Pancreas (tissue), 10 donors: ENCODE measurements around the gene VNN1. TPM values are rescaled to one million over a fixed set of nuclear protein-coding genes. Genes with fewer than 3 reads are reported as not detected.
A peak's percentile ranks its signal among the peaks of the same experiment; 100 is the strongest.

ENCODE experiments used
- ATAC-seq, 4 donors: fragments of 200-7000 bp; cut with Tn5 transposase; one replicate each; pipeline versions ENCODE4 v1.8.0 to v1.9.1; 2020; ENCODE audit warnings: mild to moderate bottlenecking in 4 of 4, moderate library complexity in 4 of 4
- DNase-seq, 6 donors: peaks; one replicate each; pipeline ENCODE4 v3.0.0-alpha.2; 2020
- FAIRE-seq: peaks from 2 replicates; lab custom pipeline; 2012; peaks lifted over from hg19 to GRCh38; lab: Jason Lieb, UNC
- H3K27ac ChIP-seq, 4 donors: fragments of 200-600 bp; sonication (generic); 1 replicate in 3 of 4; 2 replicates in 1 of 4; pipeline versions ENCODE4 v1.5.0 to v1.8.0; 2020
- H3K27me3 ChIP-seq, 4 donors: fragments of 200-600 bp; one replicate each; pipeline ENCODE4 v1.8.0; 2021
- H3K36me3 ChIP-seq, 3 donors: fragments of 200-600 bp; sonication (generic) in 1 of 3; one replicate each; pipeline versions ENCODE4 v1.5.0 to v1.8.0; 2020 to 2021
- H3K4me1 ChIP-seq, 3 donors: fragments of 200-600 bp; one replicate each; pipeline ENCODE4 v1.8.0; 2021
- H3K4me3 ChIP-seq, 4 donors: fragments of 200-600 bp; sonication (generic) in 2 of 4; one replicate each; pipeline versions ENCODE4 v1.5.0 to v1.8.0; 2020 to 2021
- H3K9me3 ChIP-seq, 4 donors: fragments of 200-600 bp; one replicate each; pipeline ENCODE4 v1.8.0; 2021
- WGBS, 2 donors: extraction: QIAGEN DNeasy Blood & Tissue Kit; methylation state at CpG; one replicate each; pipeline ENCODE4 v1.1.7; 2013; 5-methylcytosine and 5-hydroxymethylcytosine counted together
- intact Hi-C, 3 donors: fragments of 100-400 bp; cut with DNase I; formaldehyde crosslinking; loops; one replicate each; pipeline versions ENCODE4 v1.11.1 to v1.14.2; 2022
- polyA plus RNA-seq, 2 donors: library from polyadenylated mRNA; stranded (reverse); fragments of 200-250 nt; gene quantifications; one replicate each; pipeline ENCODE4 v1.2.3, GENCODE V29; 2013
- total RNA-seq, 6 donors: library from RNA; stranded (reverse); fragmentation: NEBNext Ultra II Directional in 4 of 6; extraction: Animal tissue kit (Norgen Biotek cat#: 25700) in 4 of 6; gene quantifications; one replicate each; pipeline versions ENCODE4 v1.2.1 to v1.2.4, GENCODE V29; 2021 to 2023
- TF ChIP-seq, protein P1 (sequence below), 4 donors: fragments of 200-600 bp; sonication (generic) in 3 of 4; IDR thresholded peaks; one replicate each; pipeline versions ENCODE4 v1.5.0 to v1.8.0; 2021; ENCODE audit warnings: antibody characterized with exemption in 4 of 4
- donor health status: healthy with polysubstance abuse.
- donor health status: DM: no; HTN: no; CAD: no; lungs with moderate emphysema.
- donor health status: DM: no; HTN: no; CAD: no.
- donor health status: control.
- donor health status: control.
- donor health status: Bipolar disorder and iron deficiency.
- donor health status: DM: yes; HTN: yes; CAD: no.
- donor health status: DM: no; HTN: no; CAD: no.
- donor health status: DM: no; HTN: no; CAD: no.
- donor health status: DM: yes; HTN: yes; CAD: no.

VNN1 gene
- total and polyA plus RNA-seq, 8 donors, result 0.13 to 4.7 (median 1.0) TPM

GRCh38 chr6:132715881-132716637 is 2.2 kb upstream of the VNN1 start:
- H3K9me3 ChIP-seq, result no peaks in the 10 kb centered on the region
- 68 to 69% methylated on average over 9 of the region's 9 CpGs for WGBS, 2 donors
- H3K27ac ChIP-seq, result peak overlapping the region in 2 of 4 donors; percentile 27 to 47
- intact Hi-C loops, result no loop called here
- no peaks in the 10 kb centered on the region for H3K36me3 ChIP-seq
- ATAC-seq (no peak), FAIRE-seq (no peak), DNase-seq (no peak)
- H3K4me1 ChIP-seq, result peaks cover 0 to 15% (median 0%) of the 10 kb centered on the region in 3 donors
- no peaks in the 10 kb centered on the region for H3K27me3 ChIP-seq
- TF ChIP-seq, protein P1, sequence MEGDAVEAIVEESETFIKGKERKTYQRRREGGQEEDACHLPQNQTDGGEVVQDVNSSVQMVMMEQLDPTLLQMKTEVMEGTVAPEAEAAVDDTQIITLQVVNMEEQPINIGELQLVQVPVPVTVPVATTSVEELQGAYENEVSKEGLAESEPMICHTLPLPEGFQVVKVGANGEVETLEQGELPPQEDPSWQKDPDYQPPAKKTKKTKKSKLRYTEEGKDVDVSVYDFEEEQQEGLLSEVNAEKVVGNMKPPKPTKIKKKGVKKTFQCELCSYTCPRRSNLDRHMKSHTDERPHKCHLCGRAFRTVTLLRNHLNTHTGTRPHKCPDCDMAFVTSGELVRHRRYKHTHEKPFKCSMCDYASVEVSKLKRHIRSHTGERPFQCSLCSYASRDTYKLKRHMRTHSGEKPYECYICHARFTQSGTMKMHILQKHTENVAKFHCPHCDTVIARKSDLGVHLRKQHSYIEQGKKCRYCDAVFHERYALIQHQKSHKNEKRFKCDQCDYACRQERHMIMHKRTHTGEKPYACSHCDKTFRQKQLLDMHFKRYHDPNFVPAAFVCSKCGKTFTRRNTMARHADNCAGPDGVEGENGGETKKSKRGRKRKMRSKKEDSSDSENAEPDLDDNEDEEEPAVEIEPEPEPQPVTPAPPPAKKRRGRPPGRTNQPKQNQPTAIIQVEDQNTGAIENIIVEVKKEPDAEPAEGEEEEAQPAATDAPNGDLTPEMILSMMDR (IDR thresholded peaks at IDR 0.05), result no peak
- no peak overlapping the region for H3K4me3 ChIP-seq

GRCh38 chr6:132715204-132715603 is 1.3 kb upstream of the VNN1 start:
- Histone ChIP-seq H3K27ac (peak overlapping the region in 1 of 4 donors; percentile 61), H3K36me3 (no peaks in the 10 kb centered on the region), H3K9me3 (no peaks in the 10 kb centered on the region), H3K4me3 (no peak overlapping the region), H3K27me3 (no peaks in the 10 kb centered on the region), H3K4me1 (peaks cover 0 to 15% (median 0%) of the 10 kb centered on the region in 3 donors)
- intact Hi-C loops, result no loop called here
- 54 to 66% methylated on average over 5 of the region's 5 CpGs for WGBS, 2 donors
- DNase-seq (peak in 3 of 6 donors; percentile 11 to 48 (median 39)), ATAC-seq (peak in 3 of 4 donors; percentile 75 to 82 (median 78)), FAIRE-seq (no peak)
- TF ChIP-seq, protein P1 (IDR thresholded peaks at IDR 0.05), result peak in 1 of 4 donors; percentile 7

GRCh38 chr6:132714160-132714559 is 305 bp upstream of the VNN1 start:
- DNase-seq (no peak), ATAC-seq (no peak), FAIRE-seq (no peak)
- H3K9me3 ChIP-seq, result no peaks in the 10 kb centered on the region
- H3K4me3 ChIP-seq, result no peak overlapping the region
- H3K36me3 ChIP-seq, result no peaks in the 10 kb centered on the region
- 72 to 89% methylated on average over 3 of the region's 3 CpGs for whole genome bisulfite sequencing, 2 donors
- TF ChIP-seq, protein P1 (IDR thresholded peaks at IDR 0.05), result no peak
- no peaks in the 10 kb centered on the region for H3K27me3 ChIP-seq
- H3K27ac ChIP-seq, result peak overlapping the region in 2 of 4 donors; percentile 61 to 73
- peaks cover 0 to 15% (median 0%) of the 10 kb centered on the region in 3 donors for H3K4me1 ChIP-seq
- intact Hi-C loops, result no loop called here

GRCh38 chr6:132712366-132712765 is 1.5 kb downstream of the VNN1 start:
- FAIRE-seq, result no peak
- Histone ChIP-seq H3K4me3 (no peak overlapping the region), H3K9me3 (no peaks in the 10 kb centered on the region), H3K36me3 (no peaks in the 10 kb centered on the region), H3K27ac (peak overlapping the region in 3 of 4 donors; percentile 8 to 73 (median 61)), H3K4me1 (peaks cover 0 to 15% (median 0%) of the 10 kb centered on the region in 3 donors), H3K27me3 (no peaks in the 10 kb centered on the region)
- TF ChIP-seq, protein P1 (IDR thresholded peaks at IDR 0.05), result no peak
- ATAC-seq, result peak; percentile 53 to 85 (median 83)
- intact Hi-C loops, result no loop called here
- peak in 2 of 6 donors; percentile 13 to 28 for DNase-seq
- WGBS, 2 donors, result 32 to 36% methylated on average over 4 of the region's 4 CpGs

GRCh38 chr6:132708771-132709170 is 5.1 kb downstream of the VNN1 start:
- no peak overlapping the region for H3K4me3 ChIP-seq
- no peak overlapping the region for H3K27ac ChIP-seq
- H3K27me3 ChIP-seq, result no peaks in the 10 kb centered on the region
- TF ChIP-seq, protein P1 (IDR thresholded peaks at IDR 0.05), result no peak
- DNase-seq (no peak), ATAC-seq (no peak), FAIRE-seq (no peak)
- H3K36me3 ChIP-seq, result no peaks in the 10 kb centered on the region
- 80 to 82% methylated on average over 3 of the region's 3 CpGs for WGBS, 2 donors
- intact Hi-C loops, result no loop called here
- H3K9me3 ChIP-seq, result no peaks in the 10 kb centered on the region
- peaks cover 0 to 11% (median 0%) of the 10 kb centered on the region in 3 donors for H3K4me1 ChIP-seq
